Uterus (tissue), 2 donors: ENCODE results near the gene IL10RA.

Experiments
- POLR2A ChIP-seq, 2 donors: fragments of 450-650 bp; IDR thresholded peaks; one replicate each; pipeline ENCODE4 v1.6.1; 2016; ENCODE audit warnings: antibody characterized with exemption in 2 of 2, mild to moderate bottlenecking in 1 of 2, moderate library complexity in 1 of 2
- TF ChIP-seq, protein P1 (sequence below), 4 experiments: fragments of 200-600 bp in 2 of 4; fragments of 450-650 bp in 2 of 4; sonication (generic) in 2 of 4; IDR thresholded peaks; one replicate each; pipeline ENCODE4 v1.5.1; 2016 to 2019; ENCODE audit warnings: antibody characterized with exemption in 4 of 4, mild to moderate bottlenecking in 2 of 4, moderate library complexity in 1 of 4

DNA sequence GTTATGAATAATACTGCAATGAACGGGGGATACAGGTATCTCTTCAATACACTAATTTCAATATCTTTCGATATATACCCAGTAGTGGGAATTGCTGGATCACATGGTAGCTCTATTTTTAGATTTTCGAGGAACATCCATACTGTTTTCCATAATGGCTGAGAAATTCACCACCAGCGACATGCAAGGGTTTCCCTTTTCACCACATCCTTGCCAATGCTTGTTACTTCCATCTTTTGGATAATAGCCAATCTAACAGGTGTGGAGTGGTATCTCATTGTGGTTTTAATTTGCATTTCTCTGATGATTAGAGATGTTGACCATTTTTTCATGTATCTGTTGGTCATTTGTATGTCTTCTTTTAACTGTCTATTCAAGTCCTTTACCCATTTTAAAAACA, 5.9 kb downstream of the IL10RA start:
- TF ChIP-seq, protein P1, sequence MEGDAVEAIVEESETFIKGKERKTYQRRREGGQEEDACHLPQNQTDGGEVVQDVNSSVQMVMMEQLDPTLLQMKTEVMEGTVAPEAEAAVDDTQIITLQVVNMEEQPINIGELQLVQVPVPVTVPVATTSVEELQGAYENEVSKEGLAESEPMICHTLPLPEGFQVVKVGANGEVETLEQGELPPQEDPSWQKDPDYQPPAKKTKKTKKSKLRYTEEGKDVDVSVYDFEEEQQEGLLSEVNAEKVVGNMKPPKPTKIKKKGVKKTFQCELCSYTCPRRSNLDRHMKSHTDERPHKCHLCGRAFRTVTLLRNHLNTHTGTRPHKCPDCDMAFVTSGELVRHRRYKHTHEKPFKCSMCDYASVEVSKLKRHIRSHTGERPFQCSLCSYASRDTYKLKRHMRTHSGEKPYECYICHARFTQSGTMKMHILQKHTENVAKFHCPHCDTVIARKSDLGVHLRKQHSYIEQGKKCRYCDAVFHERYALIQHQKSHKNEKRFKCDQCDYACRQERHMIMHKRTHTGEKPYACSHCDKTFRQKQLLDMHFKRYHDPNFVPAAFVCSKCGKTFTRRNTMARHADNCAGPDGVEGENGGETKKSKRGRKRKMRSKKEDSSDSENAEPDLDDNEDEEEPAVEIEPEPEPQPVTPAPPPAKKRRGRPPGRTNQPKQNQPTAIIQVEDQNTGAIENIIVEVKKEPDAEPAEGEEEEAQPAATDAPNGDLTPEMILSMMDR (IDR thresholded peaks at IDR 0.05): no peak
- no peak for TF ChIP-seq POLR2A (IDR thresholded peaks at IDR 0.05)
